ENCODE data around the gene VAPA.
"Not testable (repeated sequence)": the region's sequence is repeated elsewhere in the genome, so short reads cannot be mapped to it uniquely, and the experiment has no call there.

GRCh38 chr18:9899550-9899930 lies 14.3 kb upstream of the VAPA start:
- not testable (repeated sequence) for TF ChIP-seq CTCF (IDR thresholded peaks at IDR 0.05; ENCODE audit: low read depth, low read length); EZH2phosphoT487 (IDR thresholded peaks at IDR 0.05; ENCODE audit: low read depth)
